GM11168 (cell line): ENCODE results near the gene B3GALT5.

Source experiments
- in situ Hi-C: fragments of 300-500 bp; cut with MboI; formaldehyde crosslinking; loops from one replicate; pipeline ENCODE4 v1.12.0; 2022; ENCODE audit warnings: low sequenced_read_pairs; ENCODE audit not compliant: unreplicated experiment

The B3GALT5 gene

GRCh38 chr21:39640754-39641153, 28.0 kb downstream of the B3GALT5 start:
- in situ Hi-C loops: no loop called here

GRCh38 chr21:39641827-39642450, 29.2 kb downstream of the B3GALT5 start:
- in situ Hi-C loops: no loop called here

GRCh38 chr21:39644062-39644560, 31.4 kb downstream of the B3GALT5 start:
- in situ Hi-C loops: no loop called here

DNA sequence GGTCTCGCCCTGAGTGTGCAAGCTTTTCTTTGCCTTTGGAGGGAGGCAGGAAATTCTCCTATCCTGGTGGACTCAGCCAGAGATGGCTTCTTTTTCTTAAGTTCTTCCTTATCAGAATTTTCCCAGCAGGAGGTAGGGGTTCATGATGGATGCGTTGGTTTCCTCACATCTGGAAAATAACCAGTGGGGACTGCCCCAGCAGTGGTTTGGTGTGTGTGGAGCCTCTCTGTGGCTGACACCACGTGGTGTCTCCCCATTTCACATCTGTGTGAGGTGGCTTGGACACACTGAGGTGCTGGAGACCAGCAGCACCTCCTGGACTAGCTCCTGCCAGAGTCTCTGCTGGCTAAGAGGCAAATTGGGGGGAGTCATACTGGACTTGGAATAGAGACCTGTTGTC, 32.6 kb downstream of the B3GALT5 start:
- in situ Hi-C loops: no loop called here

DNA sequence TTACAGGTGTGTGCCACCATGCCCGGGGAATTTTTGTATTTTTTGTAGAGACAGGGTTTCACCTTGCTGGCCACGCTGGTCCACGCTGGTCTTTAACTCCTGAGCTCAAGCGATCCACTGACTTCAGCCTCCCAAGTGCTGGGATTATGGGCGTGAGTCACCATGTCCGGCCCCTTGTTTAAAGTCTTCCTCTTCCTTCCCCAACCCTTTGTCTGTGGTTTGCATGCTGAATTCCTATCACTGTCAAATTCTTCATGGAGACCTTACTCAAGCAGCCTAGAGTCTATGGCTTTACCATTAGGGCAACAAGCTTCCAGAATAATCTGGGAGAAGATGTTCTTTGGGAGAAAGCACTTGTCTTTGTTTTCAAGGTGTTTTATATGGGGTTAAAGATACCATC, 34.7 kb downstream of the B3GALT5 start:
- in situ Hi-C loops: no loop called here

GRCh38 chr21:39648879-39649278, 36.1 kb downstream of the B3GALT5 start:
- in situ Hi-C loops: no loop called here

- in situ Hi-C loops: no loop called here
These were observed 36.8 kb downstream of the B3GALT5 start for GRCh38 chr21:39649526-39649925.

DNA sequence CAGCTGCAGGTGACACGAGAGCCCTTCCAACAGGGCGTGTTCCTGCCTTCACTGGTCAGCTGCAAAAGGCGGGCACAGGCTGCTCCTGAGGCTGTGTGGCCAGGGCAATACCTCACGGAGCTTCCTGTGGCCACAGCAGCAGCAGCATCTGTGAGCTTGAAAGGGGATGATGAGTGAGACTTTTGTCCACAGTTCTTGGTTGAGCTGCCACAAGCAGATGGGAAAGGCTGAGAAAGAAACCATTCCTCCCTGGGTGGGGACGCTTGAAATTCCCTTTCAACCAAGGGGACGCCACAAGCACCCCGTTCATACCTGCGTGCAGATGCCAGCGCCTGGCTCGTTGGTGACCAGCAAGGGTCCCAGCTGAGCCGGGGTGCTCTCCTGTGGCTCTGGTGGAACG, 37.6 kb downstream of the B3GALT5 start:
- in situ Hi-C loops: no loop called here

DNA sequence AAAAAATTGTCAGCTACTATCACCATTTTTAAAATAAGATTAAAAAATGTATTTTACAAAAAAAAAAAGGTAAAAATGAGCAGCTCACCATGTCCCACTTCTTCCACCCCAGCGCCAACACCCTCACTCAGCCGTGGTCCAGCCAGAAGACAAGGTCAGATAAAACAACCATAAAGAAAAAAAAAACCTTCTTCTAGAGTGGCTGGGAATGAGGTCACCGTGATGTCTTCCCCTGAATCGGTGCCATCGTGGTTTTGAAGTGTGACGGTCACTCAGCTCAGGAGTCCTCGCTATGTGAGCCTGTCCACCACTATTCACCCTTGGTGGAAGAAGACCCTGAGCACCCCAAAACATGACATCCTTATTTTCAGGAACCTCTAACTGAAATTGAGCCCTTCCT, 38.1 kb downstream of the B3GALT5 start:
- in situ Hi-C loops: no loop called here

GRCh38 chr21:39651206-39651605, 38.5 kb downstream of the B3GALT5 start:
- in situ Hi-C loops: no loop called here

DNA sequence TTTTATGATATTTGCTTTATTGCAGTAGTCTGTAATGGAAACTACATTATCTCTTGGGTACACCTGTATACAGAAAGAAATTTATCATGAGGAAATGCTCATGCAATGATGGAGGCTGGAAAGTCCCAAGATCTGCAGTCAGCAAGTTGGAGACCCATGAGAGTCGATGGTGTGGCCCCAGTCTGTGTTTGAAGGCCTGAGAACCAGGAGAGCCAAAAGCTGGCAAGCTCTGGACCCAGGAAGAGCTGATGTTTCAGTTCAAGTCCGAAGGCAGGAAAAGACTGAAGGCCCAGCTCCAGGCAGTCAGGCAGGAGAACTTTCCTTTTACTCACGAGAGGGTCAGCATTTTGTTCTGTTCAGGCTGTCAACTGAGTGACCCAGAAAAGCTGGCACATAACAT, 42.2 kb downstream of the B3GALT5 start:
- in situ Hi-C loops: no loop called here

DNA sequence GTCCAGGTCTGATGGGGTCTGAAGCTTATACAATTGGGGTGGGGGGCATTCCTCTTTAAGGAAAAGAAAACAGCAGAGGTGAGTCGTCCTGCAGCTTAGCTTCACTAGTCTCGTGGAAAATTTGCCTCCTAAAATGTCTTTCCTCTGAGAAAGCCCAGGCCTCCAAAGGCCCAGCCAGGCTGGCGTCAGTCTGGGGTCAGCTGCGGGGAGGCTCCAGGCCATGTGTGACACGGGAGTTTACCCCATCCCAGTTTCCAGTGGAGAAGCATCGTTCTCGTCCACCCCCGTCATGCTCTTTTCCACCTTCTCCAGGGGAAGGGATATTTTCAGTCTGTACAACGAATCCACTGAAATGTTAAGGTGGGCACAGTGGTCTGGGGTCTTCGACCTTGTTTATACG, 42.8 kb downstream of the B3GALT5 start:
- in situ Hi-C loops: no loop called here

GRCh38 chr21:39656209-39656608, 43.5 kb downstream of the B3GALT5 start:
- in situ Hi-C loops: no loop called here

GRCh38 chr21:39657091-39657689, 44.5 kb downstream of the B3GALT5 start:
- in situ Hi-C loops: no loop called here

DNA sequence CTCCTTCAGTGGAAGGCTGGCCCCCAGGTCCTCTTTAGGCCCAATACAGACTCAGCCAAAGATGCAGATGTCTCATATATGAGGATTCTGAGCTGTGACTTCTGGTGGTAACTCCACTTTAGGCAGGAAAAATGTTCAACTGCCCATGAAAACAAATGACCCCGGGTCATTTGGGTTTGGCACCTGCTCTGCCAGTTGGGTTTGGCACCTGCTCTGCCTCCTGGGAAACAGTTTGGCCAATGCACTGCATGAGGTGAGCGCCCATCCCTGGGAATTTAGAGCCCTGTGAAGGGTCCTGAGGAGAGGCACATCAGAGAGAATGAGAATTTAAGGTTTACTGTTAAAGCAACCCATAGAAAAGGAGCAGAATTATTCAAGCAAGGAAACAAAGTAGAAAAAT, 45.3 kb downstream of the B3GALT5 start:
- in situ Hi-C loops: no loop called here

GRCh38 chr21:39659070-39659815, 46.5 kb downstream of the B3GALT5 start:
- in situ Hi-C loops: no loop called here

DNA sequence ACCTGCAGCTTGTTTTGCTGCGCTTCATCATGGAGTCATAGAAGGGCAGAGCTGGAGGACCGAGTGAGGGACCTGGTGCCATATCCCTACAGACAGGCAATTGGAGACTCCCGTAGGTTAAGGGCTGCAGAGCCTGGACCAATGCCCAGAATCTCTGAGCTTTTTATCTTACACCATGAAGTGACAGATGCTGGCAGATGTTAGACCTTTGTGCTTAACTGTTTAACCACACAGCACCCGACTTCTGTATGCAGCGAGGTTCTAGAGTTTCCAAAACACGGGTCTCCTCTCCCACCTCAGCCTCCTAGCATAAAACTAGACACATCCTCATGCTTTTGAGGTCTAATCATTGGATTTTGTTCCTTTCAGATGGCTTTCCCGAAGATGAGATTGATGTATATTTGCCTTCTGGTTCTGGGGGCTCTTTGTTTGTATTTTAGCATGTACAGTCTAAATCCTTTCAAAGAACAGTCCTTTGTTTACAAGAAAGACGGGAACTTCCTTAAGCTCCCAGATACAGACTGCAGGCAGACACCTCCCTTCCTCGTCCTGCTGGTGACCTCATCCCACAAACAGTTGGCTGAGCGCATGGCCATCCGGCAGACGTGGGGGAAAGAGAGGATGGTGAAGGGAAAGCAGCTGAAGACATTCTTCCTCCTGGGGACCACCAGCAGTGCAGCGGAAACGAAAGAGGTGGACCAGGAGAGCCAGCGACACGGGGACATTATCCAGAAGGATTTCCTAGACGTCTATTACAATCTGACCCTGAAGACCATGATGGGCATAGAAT, 47.6 kb downstream of the B3GALT5 start:
- in situ Hi-C loops: no loop called here

- in situ Hi-C loops: no loop called here
These were observed 48.4 kb downstream of the B3GALT5 start for GRCh38 chr21:39661121-39661520.

DNA sequence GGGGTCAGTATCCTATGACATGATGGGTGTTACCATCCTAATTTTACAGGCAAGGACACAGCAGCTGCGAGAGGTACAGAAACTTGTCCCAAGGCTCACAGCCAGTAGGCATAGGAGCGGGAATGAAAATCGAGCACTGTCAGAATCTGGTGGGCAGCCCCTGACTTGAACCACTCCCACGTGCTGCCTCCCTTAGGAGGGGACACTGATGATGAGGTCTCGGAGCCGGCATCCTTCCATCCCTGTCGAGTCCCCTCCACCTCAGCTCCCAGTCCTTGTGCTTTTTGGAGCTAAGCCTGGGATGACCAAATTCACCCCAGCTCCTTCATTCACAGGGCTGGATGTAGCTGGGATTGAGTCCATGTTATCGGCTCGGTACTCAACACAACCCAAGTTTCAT, 49.0 kb downstream of the B3GALT5 start:
- in situ Hi-C loops: no loop called here

DNA sequence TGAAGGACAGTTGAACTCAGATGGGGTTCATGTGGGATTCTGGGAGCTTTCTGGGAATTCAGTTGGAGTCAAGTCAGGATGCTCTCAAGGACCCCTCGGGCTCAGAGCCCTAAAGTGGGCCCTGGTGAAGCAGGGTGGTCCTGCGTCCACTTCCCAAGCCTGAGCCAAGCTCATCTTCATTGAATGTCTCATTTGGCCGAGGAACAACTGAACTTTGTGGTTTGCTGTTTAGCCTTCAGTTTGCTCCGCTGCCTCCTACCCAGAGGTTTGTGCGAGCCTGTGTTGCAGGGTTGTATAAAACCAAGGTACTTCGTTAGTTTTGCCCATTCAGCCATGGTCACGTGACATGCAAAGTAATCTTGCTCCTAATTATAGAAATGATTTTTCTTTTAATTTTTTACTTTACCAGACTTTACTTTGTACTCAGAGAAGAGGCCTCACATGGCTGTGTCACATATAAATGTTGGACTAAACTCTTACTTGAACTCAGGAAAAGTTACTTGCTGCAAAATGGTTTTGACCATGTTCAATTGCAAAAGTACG, 49.7 kb downstream of the B3GALT5 start:
- in situ Hi-C loops: no loop called here
